Type B pancreatic cell (in vitro differentiated cells): Measurements from ENCODE around the gene HEY2. TPM values are rescaled to one million over a fixed set of nuclear protein-coding genes. Genes with fewer than 3 reads are reported as not detected.
"Not testable (repeated sequence)": the region's sequence is repeated elsewhere in the genome, so short reads cannot be mapped to it uniquely, and the experiment has no call there.

Experiments
- DNase-seq: peaks from one replicate; pipeline ENCODE4 v3.0.0; 2021; ENCODE audit warnings: mixed read lengths; ENCODE audit not compliant: unreplicated experiment; ENCODE audit errors: extremely low spot score
- H3K27ac Mint-ChIP-seq: 2 replicates; pipeline ENCODE4 v1.8.0; 2021; ENCODE audit warnings: mild to moderate bottlenecking, mixed read lengths
- H3K27me3 Mint-ChIP-seq: 2 replicates; pipeline ENCODE4 v1.8.0; 2021; ENCODE audit warnings: mixed read lengths
- H3K36me3 Mint-ChIP-seq: 2 replicates; pipeline ENCODE4 v1.8.0; 2021; ENCODE audit warnings: mixed read lengths
- H3K4me1 Mint-ChIP-seq: one replicate; pipeline ENCODE4 v1.8.0; 2021; ENCODE audit warnings: mixed read lengths; ENCODE audit not compliant: unreplicated experiment
- H3K4me3 Mint-ChIP-seq: 2 replicates; pipeline ENCODE4 v1.8.0; 2021; ENCODE audit warnings: mild to moderate bottlenecking, mixed read lengths
- H3K9me3 Mint-ChIP-seq: 2 replicates; pipeline ENCODE4 v1.8.0; 2021; ENCODE audit warnings: mixed read lengths
- total RNA-seq: library from RNA; stranded (reverse); gene quantifications from 2 replicates; pipeline ENCODE4 v1.2.1, GENCODE V29; 2021; ENCODE audit warnings: low replicate concordance
- TF ChIP-seq, protein P1 (sequence below): fragments of 200-600 bp; sonication (generic); conservative IDR thresholded peaks from 2 replicates; pipeline ENCODE4 v1.5.0; 2021; ENCODE audit warnings: antibody characterized with exemption, mild to moderate bottlenecking

Gene HEY2
- total RNA-seq, 1 donor from 2014 or later = 10.0 TPM

DNA sequence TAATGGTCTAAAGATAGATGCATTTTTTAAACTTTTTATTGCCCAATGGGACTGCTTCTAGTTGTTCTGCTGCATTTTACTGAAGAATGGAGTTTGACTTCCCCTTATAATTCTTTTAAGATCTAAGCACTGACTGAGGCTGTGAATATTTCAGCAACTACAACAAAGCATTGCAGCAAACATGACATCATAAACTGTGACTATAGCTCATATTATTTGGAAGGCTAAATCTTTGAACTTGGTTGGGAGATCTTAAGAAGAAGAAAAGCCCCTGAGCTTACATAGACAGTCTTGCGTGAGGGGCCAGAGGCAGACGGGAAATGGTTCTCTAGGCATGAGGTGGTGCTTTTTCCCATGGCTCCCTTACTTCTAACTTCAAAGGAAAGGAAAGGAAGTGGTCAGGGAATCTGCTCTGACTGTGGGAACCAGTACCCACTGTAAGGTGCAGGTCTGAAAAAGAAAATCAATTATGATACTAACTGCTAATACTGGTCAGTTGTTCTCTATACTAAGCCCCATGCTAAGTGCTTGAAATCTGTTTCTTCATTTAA lies 14.8 kb downstream of the HEY2 start:
- Mint-ChIP-seq H3K4me3 (no peak overlapping the region), H3K27ac (no peak overlapping the region), H3K27me3 (no peaks in the 10 kb centered on the region), H3K9me3 (no peaks in the 10 kb centered on the region), H3K36me3 (peaks cover 6% of the 10 kb centered on the region), H3K4me1 (peaks cover 5% of the 10 kb centered on the region)
- TF ChIP-seq, protein P1, sequence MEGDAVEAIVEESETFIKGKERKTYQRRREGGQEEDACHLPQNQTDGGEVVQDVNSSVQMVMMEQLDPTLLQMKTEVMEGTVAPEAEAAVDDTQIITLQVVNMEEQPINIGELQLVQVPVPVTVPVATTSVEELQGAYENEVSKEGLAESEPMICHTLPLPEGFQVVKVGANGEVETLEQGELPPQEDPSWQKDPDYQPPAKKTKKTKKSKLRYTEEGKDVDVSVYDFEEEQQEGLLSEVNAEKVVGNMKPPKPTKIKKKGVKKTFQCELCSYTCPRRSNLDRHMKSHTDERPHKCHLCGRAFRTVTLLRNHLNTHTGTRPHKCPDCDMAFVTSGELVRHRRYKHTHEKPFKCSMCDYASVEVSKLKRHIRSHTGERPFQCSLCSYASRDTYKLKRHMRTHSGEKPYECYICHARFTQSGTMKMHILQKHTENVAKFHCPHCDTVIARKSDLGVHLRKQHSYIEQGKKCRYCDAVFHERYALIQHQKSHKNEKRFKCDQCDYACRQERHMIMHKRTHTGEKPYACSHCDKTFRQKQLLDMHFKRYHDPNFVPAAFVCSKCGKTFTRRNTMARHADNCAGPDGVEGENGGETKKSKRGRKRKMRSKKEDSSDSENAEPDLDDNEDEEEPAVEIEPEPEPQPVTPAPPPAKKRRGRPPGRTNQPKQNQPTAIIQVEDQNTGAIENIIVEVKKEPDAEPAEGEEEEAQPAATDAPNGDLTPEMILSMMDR = no peak
- no peak for DNase-seq

DNA sequence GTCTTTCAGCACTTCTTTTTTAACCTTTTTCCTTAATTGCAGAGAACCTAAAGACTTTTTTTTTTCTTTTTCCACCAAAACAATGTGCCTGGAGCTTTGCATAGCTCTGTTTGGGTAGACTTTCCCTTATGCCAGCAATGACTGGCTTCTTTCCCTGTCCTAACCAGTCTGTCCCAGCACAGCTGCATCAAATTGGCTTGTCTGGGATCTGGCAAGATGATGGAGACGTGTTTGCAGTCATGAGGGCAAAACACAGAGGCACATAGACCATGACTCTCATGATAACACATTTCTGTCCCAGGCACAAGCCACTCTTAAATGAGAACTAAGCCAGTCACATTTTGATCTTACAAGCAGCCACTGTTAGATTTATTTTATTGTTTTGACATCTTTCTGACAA lies 16.5 kb downstream of the HEY2 start:
- no peak overlapping the region for H3K27ac Mint-ChIP-seq
- H3K27me3 Mint-ChIP-seq = no peaks in the 10 kb centered on the region
- no peak for DNase-seq

DNA sequence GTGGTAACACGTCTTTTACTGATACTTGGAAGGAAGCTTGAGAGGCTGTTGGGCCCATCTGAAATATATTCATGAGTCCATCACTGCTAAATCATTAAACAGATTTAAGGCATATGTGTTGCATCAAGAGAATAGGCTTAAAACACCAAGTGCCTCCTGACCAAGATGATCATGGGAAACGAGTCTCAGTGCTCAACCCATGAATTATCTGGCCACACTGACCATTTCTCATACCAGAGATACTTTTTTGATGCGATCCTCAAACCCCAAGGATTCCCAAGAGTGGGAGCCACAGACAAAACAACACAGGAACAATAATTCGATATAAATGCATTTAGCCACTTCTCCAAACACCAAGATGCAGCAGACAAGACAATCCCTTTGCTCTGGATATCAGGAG lies 17.2 kb downstream of the HEY2 start:
- TF ChIP-seq, protein P1 = no peak
- Mint-ChIP-seq H3K9me3 (no peaks in the 10 kb centered on the region), H3K27ac (no peak overlapping the region), H3K4me1 (no peaks in the 10 kb centered on the region), H3K4me3 (no peak overlapping the region), H3K36me3 (no peaks in the 10 kb centered on the region), H3K27me3 (no peaks in the 10 kb centered on the region)
- no peak for DNase-seq

More for the DNA sequence above, 16.5 kb downstream of the HEY2 start:
- H3K4me1 Mint-ChIP-seq = no peaks in the 10 kb centered on the region
- H3K36me3 Mint-ChIP-seq = no peaks in the 10 kb centered on the region
- TF ChIP-seq, protein P1 = no peak
- H3K9me3 Mint-ChIP-seq = no peaks in the 10 kb centered on the region
- H3K4me3 Mint-ChIP-seq = no peak overlapping the region

GRCh38 chr6:125769147-125769783 lies 19.8 kb downstream of the HEY2 start:
- no peak overlapping the region for H3K27ac Mint-ChIP-seq
- H3K36me3 Mint-ChIP-seq = no peaks in the 10 kb centered on the region

GRCh38 chr6:125773387-125774341 lies 24.2 kb downstream of the HEY2 start:
- H3K36me3 Mint-ChIP-seq = no peaks in the 10 kb centered on the region
- TF ChIP-seq, protein P1 = no peak
- peaks cover 13% of the 10 kb centered on the region for H3K4me1 Mint-ChIP-seq
- no peaks in the 10 kb centered on the region for H3K9me3 Mint-ChIP-seq
- DNase-seq = no peak
- no peak overlapping the region for H3K27ac Mint-ChIP-seq
- peaks cover 3% of the 10 kb centered on the region for H3K27me3 Mint-ChIP-seq
- no peak overlapping the region for H3K4me3 Mint-ChIP-seq

More at GRCh38 chr6:125769147-125769783, 19.8 kb downstream of the HEY2 start:
- Mint-ChIP-seq H3K4me3 (no peak overlapping the region), H3K9me3 (no peaks in the 10 kb centered on the region), H3K27me3 (no peaks in the 10 kb centered on the region), H3K4me1 (no peaks in the 10 kb centered on the region)
- TF ChIP-seq, protein P1 = no peak
- DNase-seq = no peak

- peaks cover 13% of the 10 kb centered on the region for H3K4me1 Mint-ChIP-seq
- not testable (repeated sequence) for H3K9me3 Mint-ChIP-seq, DNase-seq, H3K27me3 Mint-ChIP-seq, H3K36me3 Mint-ChIP-seq, H3K27ac Mint-ChIP-seq
- H3K4me3 Mint-ChIP-seq = peak overlapping the region; percentile 47
These were observed 26.8 kb downstream of the HEY2 start for GRCh38 chr6:125776107-125776826.
